HepG2 (cell line): Measurements from ENCODE around the gene ACOT6. TPM values are rescaled to one million over a fixed set of nuclear protein-coding genes. Genes with fewer than 3 reads are reported as not detected.
"Not testable (repeated sequence)": the region's sequence is repeated elsewhere in the genome, so short reads cannot be mapped to it uniquely, and the experiment has no call there.

Source experiments
- CSRNP1 ChIP-seq: sonication (generic); formaldehyde crosslinking; IDR thresholded peaks from 2 replicates; pipeline ENCODE4 v1.8.1; 2023; ENCODE audit warnings: mild to moderate bottlenecking, missing genetic modification reagents
- EED ChIP-seq: sonication (generic); formaldehyde crosslinking; IDR thresholded peaks from 2 replicates; pipeline ENCODE4 v1.5.0; 2020; ENCODE audit warnings: mild to moderate bottlenecking, missing genetic modification reagents
- ESRRA ChIP-seq: sonication (generic); formaldehyde crosslinking; IDR thresholded peaks from 2 replicates; pipeline ENCODE4 v1.5.1; 2020; ENCODE audit warnings: mild to moderate bottlenecking, low read depth, missing genetic modification reagents
- FOXK1 ChIP-seq: sonication (generic); formaldehyde crosslinking; IDR thresholded peaks from 2 replicates; pipeline ENCODE4 v1.4.0; 2020; ENCODE audit warnings: low read depth, missing genetic modification reagents, borderline replicate concordance
- GMEB1 ChIP-seq: sonication (generic); formaldehyde crosslinking; IDR thresholded peaks from 2 replicates; pipeline ENCODE4 v1.5.1; 2020; ENCODE audit warnings: missing genetic modification reagents, mild to moderate bottlenecking, borderline replicate concordance
- KDM5B ChIP-seq: sonication (generic); formaldehyde crosslinking; IDR thresholded peaks from 2 replicates; pipeline ENCODE4 v1.4.0; 2020; ENCODE audit warnings: missing genetic modification reagents, mild to moderate bottlenecking, borderline replicate concordance
- KLF6 ChIP-seq: IDR thresholded peaks from 2 replicates; pipeline ENCODE4 v1.8.0; 2016; ENCODE audit warnings: missing biosample characterization, missing genetic modification reagents
- MAZ ChIP-seq, 2 experiments: sonication (generic) in 1 of 2; formaldehyde crosslinking in 1 of 2; IDR thresholded peaks; 2 replicates each; pipeline versions ENCODE4 v1.5.0 to v1.6.1; 2012 to 2020; ENCODE audit warnings: low read depth in 2 of 2, mild to moderate bottlenecking in 2 of 2, borderline replicate concordance in 1 of 2, improper control_type of control experiment in 1 of 2, low read length in 1 of 2, missing genetic modification reagents in 1 of 2, moderate library complexity in 1 of 2
- NFKB2 ChIP-seq: sonication (generic); formaldehyde crosslinking; IDR thresholded peaks from 2 replicates; pipeline ENCODE4 v1.4.0; 2020; ENCODE audit warnings: missing genetic modification reagents, borderline replicate concordance
- ZNF34 ChIP-seq: sonication (generic); formaldehyde crosslinking; IDR thresholded peaks from 2 replicates; pipeline ENCODE4 v1.4.0; 2020; ENCODE audit warnings: mild to moderate bottlenecking, missing genetic modification reagents, borderline replicate concordance
- ZNF441 ChIP-seq: sonication (generic); formaldehyde crosslinking; IDR thresholded peaks from 2 replicates; pipeline ENCODE4 v1.7.0; 2021; ENCODE audit warnings: missing genetic modification reagents, borderline replicate concordance
- ZNF558 ChIP-seq: sonication (generic); formaldehyde crosslinking; IDR thresholded peaks from 2 replicates; pipeline ENCODE4 v1.9.0; 2022; ENCODE audit warnings: mild to moderate bottlenecking, missing genetic modification reagents, borderline replicate concordance
- ZNF589 ChIP-seq: sonication (generic); formaldehyde crosslinking; conservative IDR thresholded peaks from 2 replicates; pipeline ENCODE4 v1.8.0; 2022; ENCODE audit warnings: mild to moderate bottlenecking, moderate library complexity, missing genetic modification reagents
- ZNF691 ChIP-seq: sonication (generic); formaldehyde crosslinking; IDR thresholded peaks from 2 replicates; pipeline ENCODE4 v1.4.0; 2020; ENCODE audit warnings: missing genetic modification reagents, low read depth, mild to moderate bottlenecking, borderline replicate concordance
- ZNF782 ChIP-seq: sonication (generic); formaldehyde crosslinking; IDR thresholded peaks from 2 replicates; pipeline ENCODE4 v1.4.0; 2020; ENCODE audit warnings: missing genetic modification reagents, mild to moderate bottlenecking, borderline replicate concordance
- ZSCAN30 ChIP-seq: sonication (generic); formaldehyde crosslinking; IDR thresholded peaks from 2 replicates; pipeline ENCODE4 v1.5.0; 2020; ENCODE audit warnings: mild to moderate bottlenecking, missing genetic modification reagents
- polyA plus RNA-seq, 8 experiments: library from polyadenylated mRNA; depleted of rRNA in 3 of 8; stranded (reverse) in 7 of 8; unstranded in 1 of 8; fragments of >200 nt; fragmentation: Illumina TruSeq in 4 of 8; extraction: Trizol in 4 of 8; gene quantifications; 2 replicates each; pipeline versions ENCODE4 v1.2.1 to v1.2.3, GENCODE V29; 2011 to 2016; ENCODE audit warnings: low read depth in 4 of 8, missing spikeins in 1 of 8, mixed read lengths in 1 of 8; ENCODE audit not compliant: insufficient read depth in 1 of 8
- total RNA-seq, 5 experiments: library from RNA; depleted of rRNA; stranded (reverse); fragments of >200 nt; fragmentation: Illumina TruSeq; extraction: Trizol; gene quantifications; 2 replicates each; pipeline ENCODE4 v1.2.3, GENCODE V29; 2016; ENCODE audit warnings: low read depth in 1 of 5
- TF ChIP-seq, protein P1 (sequence below): sonication (generic); formaldehyde crosslinking; IDR thresholded peaks from 2 replicates; pipeline ENCODE4 v1.4.0; 2020; ENCODE audit warnings: mild to moderate bottlenecking, low read depth, missing genetic modification reagents
- TF ChIP-seq, protein P2 (sequence below): sonication (generic); formaldehyde crosslinking; IDR thresholded peaks from 2 replicates; pipeline ENCODE4 v1.8.0; 2022; ENCODE audit warnings: mild to moderate bottlenecking, missing genetic modification reagents, borderline replicate concordance

ACOT6 gene
- total and polyA plus RNA-seq, 2 of the 13 experiments (the other 11 are each of a cell fraction or from before 2014, with no cell fraction given), result 0.15 to 0.27 TPM

- TF ChIP-seq GMEB1 (CRISPR knock-in tag) (peak; percentile 64; the same call in 1 of the 2 replicates), ZNF441 (CRISPR knock-in tag) (peak; percentile 39; the same call in 1 of the 2 replicates), KLF6 (CRISPR knock-in tag) (peak; percentile 36; the same call in 1 of the 2 replicates), ZNF558 (CRISPR knock-in tag) (peak; percentile 67; the same call in 1 of the 2 replicates), FOXK1 (CRISPR knock-in tag) (0 out of 2 replicates have a peak, but pooled peaks have one; percentile 18), ZSCAN30 (CRISPR knock-in tag) (peak; percentile 77; the same call in 1 of the 2 replicates), CSRNP1 (CRISPR knock-in tag) (peak; percentile 86; the same call in 1 of the 2 replicates), ZNF589 (CRISPR knock-in tag) (peak; percentile 60; the same call in 1 of the 2 replicates), MAZ (CRISPR knock-in tag; IDR thresholded peaks at IDR 0.05; ENCODE audit: low read depth) (0 out of 2 replicates have a peak, but pooled peaks have one; percentile 76), ZNF691 (peak; percentile 47; the same call in 1 of the 2 replicates), KDM5B (CRISPR knock-in tag) (peak; percentile 69; the same call in 1 of the 2 replicates), ESRRA (CRISPR knock-in tag) (0 out of 2 replicates have a peak, but pooled peaks have one; percentile 31), ZNF782 (peak; percentile 41; the same call in 1 of the 2 replicates), EED (peak; percentile 43; the same call in 1 of the 2 replicates), ZNF34 (CRISPR knock-in tag) (0 out of 2 replicates have a peak, but pooled peaks have one; percentile 44), NFKB2 (peak; percentile 59; the same call in 1 of the 2 replicates)
- TF ChIP-seq, protein P1, sequence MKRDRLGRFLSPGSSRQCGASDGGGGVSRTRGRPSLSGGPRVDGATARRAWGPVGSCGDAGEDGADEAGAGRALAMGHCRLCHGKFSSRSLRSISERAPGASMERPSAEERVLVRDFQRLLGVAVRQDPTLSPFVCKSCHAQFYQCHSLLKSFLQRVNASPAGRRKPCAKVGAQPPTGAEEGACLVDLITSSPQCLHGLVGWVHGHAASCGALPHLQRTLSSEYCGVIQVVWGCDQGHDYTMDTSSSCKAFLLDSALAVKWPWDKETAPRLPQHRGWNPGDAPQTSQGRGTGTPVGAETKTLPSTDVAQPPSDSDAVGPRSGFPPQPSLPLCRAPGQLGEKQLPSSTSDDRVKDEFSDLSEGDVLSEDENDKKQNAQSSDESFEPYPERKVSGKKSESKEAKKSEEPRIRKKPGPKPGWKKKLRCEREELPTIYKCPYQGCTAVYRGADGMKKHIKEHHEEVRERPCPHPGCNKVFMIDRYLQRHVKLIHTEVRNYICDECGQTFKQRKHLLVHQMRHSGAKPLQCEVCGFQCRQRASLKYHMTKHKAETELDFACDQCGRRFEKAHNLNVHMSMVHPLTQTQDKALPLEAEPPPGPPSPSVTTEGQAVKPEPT (CRISPR knock-in tag), result peak; percentile 90; the same call in 1 of the 2 replicates
- TF ChIP-seq, protein P2, sequence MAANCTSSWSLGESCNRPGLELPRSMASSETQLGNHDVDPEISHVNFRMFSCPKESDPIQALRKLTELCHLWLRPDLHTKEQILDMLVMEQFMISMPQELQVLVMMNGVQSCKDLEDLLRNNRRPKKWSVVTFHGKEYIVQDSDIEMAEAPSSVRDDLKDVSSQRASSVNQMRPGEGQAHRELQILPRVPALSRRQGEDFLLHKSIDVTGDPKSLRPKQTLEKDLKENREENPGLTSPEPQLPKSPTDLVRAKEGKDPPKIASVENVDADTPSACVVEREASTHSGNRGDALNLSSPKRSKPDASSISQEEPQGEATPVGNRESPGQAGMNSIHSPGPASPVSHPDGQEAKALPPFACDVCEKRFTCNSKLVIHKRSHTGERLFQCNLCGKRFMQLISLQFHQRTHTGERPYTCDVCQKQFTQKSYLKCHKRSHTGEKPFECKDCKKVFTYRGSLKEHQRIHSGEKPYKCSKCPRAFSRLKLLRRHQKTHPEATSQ (CRISPR knock-in tag), result 0 out of 2 replicates have a peak, but pooled peaks have one; percentile 8
- TF ChIP-seq MAZ (IDR thresholded peaks at IDR 0.05; ENCODE audit: borderline replicate concordance, low read depth, low read length), result not testable (repeated sequence)
Measured at GRCh38 chr14:73569185-73569958, 42.9 kb upstream of the ACOT6 start, which contains the start of gene ACOT2 (continued).
